EH (cell line): ENCODE measurements around the gene CADPS2.

Experiments
- DNase-seq: peaks from one replicate; pipeline ENCODE4 v3.0.0-alpha.2; 2015; ENCODE audit warnings: low read depth

Gene CADPS2

DNA sequence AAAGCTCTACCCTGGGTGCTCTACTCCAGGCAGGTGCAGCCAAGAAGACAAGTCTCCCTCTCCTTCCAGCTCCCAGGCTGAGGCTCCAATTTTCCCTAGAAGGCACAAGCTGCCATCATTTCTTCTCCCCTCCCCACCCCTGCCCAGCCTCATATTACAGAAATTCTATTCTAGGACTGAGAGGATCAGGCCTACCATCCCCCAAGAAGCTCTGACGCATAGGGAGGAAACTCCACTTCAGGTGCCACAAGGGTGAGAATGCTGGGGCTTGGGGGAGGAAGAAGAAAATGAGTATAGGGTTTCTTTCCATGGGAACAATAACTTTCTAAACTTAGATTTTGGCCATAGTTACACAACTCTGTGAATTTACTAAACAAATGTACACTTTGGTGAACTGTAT, 617.0 kb downstream of the CADPS2 start:
- no peak for DNase-seq
